H1 (cell line): Measurements from ENCODE around the gene ARHGEF12. TPM values are rescaled to one million over a fixed set of nuclear protein-coding genes. Genes with fewer than 3 reads are reported as not detected.

Experiments
- JUN ChIP-seq: IDR thresholded peaks from 2 replicates; pipeline ENCODE4 v1.6.1; 2011; ENCODE audit warnings: low read depth, mild to moderate bottlenecking, improper control_type of control experiment, low read length
- RAD21 ChIP-seq, 2 experiments: IDR thresholded peaks in 1 of 2; conservative IDR thresholded peaks in 1 of 2; 2 replicates each; pipeline ENCODE4 v1.6.1; 2011; ENCODE audit warnings: low read depth in 2 of 2, low read length in 2 of 2, improper control_type of control experiment in 1 of 2, inconsistent platforms in 1 of 2, mild to moderate bottlenecking in 1 of 2, moderate library complexity in 1 of 2
- RFX5 ChIP-seq: IDR thresholded peaks from 2 replicates; pipeline ENCODE4 v1.6.1; 2011; ENCODE audit warnings: low read depth, low read length, improper control_type of control experiment, borderline replicate concordance
- SAP30 ChIP-seq: fragments of 300-600 bp; sonication (generic); IDR thresholded peaks from 2 replicates; pipeline ENCODE4 v1.7.1; 2012; ENCODE audit warnings: low read length, moderate library complexity, mild to moderate bottlenecking, inconsistent platforms; ENCODE audit not compliant: insufficient read depth, insufficient replicate concordance
- SIRT6 ChIP-seq: IDR thresholded peaks from one replicate; pipeline ENCODE4 v1.7.1; 2012; ENCODE audit warnings: low read length, inconsistent platforms
- polyA plus RNA-seq, 7 experiments: library from polyadenylated mRNA; depleted of rRNA in 3 of 7; stranded (reverse) in 5 of 7; unstranded in 2 of 7; fragments of >200 nt in 5 of 7; fragments of 200-250 nt in 2 of 7; gene quantifications; 1 replicate in 5 of 7; 2 replicates in 1 of 7; 4 replicates in 1 of 7; pipeline versions ENCODE4 v1.2.1 to v1.2.3, GENCODE V29; 2011 to 2013; ENCODE audit warnings: missing spikeins in 2 of 7, mixed read lengths in 2 of 7
- total RNA-seq: library from RNA; stranded (reverse); fragmentation: NEBNext Ultra II Directional; extraction: Animal tissue kit (Norgen Biotek cat#: 25700); gene quantifications from 2 replicates; pipeline ENCODE4 v1.2.1, GENCODE V29; 2021
- TF ChIP-seq, protein P1 (sequence below): fragments of 300-600 bp; sonication (generic); IDR thresholded peaks from 2 replicates; pipeline ENCODE4 v1.7.1; 2012; ENCODE audit warnings: low read length, moderate library complexity, mild to moderate bottlenecking, inconsistent platforms; ENCODE audit not compliant: insufficient replicate concordance
- TF ChIP-seq, protein P2 (sequence below): IDR thresholded peaks from 2 replicates; pipeline ENCODE4 v1.6.1; 2012; ENCODE audit warnings: low read length, inconsistent platforms

The ARHGEF12 gene
- total and polyA plus RNA-seq, 2 of the 8 experiments (the other 6 are each of a cell fraction or from before 2014, with no cell fraction given), result 5.1 to 33.7 TPM

- TF ChIP-seq, protein P1, sequence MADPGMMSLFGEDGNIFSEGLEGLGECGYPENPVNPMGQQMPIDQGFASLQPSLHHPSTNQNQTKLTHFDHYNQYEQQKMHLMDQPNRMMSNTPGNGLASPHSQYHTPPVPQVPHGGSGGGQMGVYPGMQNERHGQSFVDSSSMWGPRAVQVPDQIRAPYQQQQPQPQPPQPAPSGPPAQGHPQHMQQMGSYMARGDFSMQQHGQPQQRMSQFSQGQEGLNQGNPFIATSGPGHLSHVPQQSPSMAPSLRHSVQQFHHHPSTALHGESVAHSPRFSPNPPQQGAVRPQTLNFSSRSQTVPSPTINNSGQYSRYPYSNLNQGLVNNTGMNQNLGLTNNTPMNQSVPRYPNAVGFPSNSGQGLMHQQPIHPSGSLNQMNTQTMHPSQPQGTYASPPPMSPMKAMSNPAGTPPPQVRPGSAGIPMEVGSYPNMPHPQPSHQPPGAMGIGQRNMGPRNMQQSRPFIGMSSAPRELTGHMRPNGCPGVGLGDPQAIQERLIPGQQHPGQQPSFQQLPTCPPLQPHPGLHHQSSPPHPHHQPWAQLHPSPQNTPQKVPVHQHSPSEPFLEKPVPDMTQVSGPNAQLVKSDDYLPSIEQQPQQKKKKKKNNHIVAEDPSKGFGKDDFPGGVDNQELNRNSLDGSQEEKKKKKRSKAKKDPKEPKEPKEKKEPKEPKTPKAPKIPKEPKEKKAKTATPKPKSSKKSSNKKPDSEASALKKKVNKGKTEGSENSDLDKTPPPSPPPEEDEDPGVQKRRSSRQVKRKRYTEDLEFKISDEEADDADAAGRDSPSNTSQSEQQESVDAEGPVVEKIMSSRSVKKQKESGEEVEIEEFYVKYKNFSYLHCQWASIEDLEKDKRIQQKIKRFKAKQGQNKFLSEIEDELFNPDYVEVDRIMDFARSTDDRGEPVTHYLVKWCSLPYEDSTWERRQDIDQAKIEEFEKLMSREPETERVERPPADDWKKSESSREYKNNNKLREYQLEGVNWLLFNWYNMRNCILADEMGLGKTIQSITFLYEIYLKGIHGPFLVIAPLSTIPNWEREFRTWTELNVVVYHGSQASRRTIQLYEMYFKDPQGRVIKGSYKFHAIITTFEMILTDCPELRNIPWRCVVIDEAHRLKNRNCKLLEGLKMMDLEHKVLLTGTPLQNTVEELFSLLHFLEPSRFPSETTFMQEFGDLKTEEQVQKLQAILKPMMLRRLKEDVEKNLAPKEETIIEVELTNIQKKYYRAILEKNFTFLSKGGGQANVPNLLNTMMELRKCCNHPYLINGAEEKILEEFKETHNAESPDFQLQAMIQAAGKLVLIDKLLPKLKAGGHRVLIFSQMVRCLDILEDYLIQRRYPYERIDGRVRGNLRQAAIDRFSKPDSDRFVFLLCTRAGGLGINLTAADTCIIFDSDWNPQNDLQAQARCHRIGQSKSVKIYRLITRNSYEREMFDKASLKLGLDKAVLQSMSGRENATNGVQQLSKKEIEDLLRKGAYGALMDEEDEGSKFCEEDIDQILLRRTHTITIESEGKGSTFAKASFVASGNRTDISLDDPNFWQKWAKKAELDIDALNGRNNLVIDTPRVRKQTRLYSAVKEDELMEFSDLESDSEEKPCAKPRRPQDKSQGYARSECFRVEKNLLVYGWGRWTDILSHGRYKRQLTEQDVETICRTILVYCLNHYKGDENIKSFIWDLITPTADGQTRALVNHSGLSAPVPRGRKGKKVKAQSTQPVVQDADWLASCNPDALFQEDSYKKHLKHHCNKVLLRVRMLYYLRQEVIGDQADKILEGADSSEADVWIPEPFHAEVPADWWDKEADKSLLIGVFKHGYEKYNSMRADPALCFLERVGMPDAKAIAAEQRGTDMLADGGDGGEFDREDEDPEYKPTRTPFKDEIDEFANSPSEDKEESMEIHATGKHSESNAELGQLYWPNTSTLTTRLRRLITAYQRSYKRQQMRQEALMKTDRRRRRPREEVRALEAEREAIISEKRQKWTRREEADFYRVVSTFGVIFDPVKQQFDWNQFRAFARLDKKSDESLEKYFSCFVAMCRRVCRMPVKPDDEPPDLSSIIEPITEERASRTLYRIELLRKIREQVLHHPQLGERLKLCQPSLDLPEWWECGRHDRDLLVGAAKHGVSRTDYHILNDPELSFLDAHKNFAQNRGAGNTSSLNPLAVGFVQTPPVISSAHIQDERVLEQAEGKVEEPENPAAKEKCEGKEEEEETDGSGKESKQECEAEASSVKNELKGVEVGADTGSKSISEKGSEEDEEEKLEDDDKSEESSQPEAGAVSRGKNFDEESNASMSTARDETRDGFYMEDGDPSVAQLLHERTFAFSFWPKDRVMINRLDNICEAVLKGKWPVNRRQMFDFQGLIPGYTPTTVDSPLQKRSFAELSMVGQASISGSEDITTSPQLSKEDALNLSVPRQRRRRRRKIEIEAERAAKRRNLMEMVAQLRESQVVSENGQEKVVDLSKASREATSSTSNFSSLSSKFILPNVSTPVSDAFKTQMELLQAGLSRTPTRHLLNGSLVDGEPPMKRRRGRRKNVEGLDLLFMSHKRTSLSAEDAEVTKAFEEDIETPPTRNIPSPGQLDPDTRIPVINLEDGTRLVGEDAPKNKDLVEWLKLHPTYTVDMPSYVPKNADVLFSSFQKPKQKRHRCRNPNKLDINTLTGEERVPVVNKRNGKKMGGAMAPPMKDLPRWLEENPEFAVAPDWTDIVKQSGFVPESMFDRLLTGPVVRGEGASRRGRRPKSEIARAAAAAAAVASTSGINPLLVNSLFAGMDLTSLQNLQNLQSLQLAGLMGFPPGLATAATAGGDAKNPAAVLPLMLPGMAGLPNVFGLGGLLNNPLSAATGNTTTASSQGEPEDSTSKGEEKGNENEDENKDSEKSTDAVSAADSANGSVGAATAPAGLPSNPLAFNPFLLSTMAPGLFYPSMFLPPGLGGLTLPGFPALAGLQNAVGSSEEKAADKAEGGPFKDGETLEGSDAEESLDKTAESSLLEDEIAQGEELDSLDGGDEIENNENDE, result no peak
- TF ChIP-seq RAD21 (IDR thresholded peaks at IDR 0.05 in 1 of 2, conservative IDR thresholded peaks at IDR 0.05 in 1 of 2; ENCODE audit: low read depth in 2 of 2, low read length in 2 of 2) (no peak), RFX5 (no peak), SIRT6 (no peak), SAP30 (no peak), JUN (no peak)
- TF ChIP-seq, protein P2, sequence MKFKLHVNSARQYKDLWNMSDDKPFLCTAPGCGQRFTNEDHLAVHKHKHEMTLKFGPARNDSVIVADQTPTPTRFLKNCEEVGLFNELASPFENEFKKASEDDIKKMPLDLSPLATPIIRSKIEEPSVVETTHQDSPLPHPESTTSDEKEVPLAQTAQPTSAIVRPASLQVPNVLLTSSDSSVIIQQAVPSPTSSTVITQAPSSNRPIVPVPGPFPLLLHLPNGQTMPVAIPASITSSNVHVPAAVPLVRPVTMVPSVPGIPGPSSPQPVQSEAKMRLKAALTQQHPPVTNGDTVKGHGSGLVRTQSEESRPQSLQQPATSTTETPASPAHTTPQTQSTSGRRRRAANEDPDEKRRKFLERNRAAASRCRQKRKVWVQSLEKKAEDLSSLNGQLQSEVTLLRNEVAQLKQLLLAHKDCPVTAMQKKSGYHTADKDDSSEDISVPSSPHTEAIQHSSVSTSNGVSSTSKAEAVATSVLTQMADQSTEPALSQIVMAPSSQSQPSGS, result no peak
These were observed 16.2 kb downstream of the ARHGEF12 start (continued) for GRCh38 chr11:120352405-120352804.
